H9 (cell line): Measurements from ENCODE around the gene RNGTT. TPM values are rescaled to one million over a fixed set of nuclear protein-coding genes. Genes with fewer than 3 reads are reported as not detected.

Experiments used
- DNase-seq: peaks from one replicate; pipeline ENCODE4 v3.0.0-alpha.2; 2017
- H2AFZ ChIP-seq: one replicate; pipeline ENCODE4 v1.6.1; 2013; ENCODE audit warnings: mild to moderate bottlenecking, low read length, control low read depth, moderate library complexity
- H2AK5ac ChIP-seq: 2 replicates; pipeline ENCODE4 v1.6.1; 2013; ENCODE audit warnings: low read length, control low read depth, mixed read lengths; ENCODE audit not compliant: insufficient read length
- H2BK120ac ChIP-seq: one replicate; pipeline ENCODE4 v1.6.1; 2013; ENCODE audit warnings: low read depth, mild to moderate bottlenecking, low read length, control low read depth, inconsistent platforms; ENCODE audit not compliant: poor library complexity, severe bottlenecking
- H2BK12ac ChIP-seq: 2 replicates; pipeline ENCODE4 v1.6.1; 2013; ENCODE audit warnings: low read length, control low read depth, mixed read lengths, low read depth; ENCODE audit not compliant: insufficient read length
- H2BK15ac ChIP-seq: 2 replicates; pipeline ENCODE4 v1.6.1; 2013; ENCODE audit warnings: low read depth, low read length, control low read depth
- H2BK20ac ChIP-seq: one replicate; pipeline ENCODE4 v1.6.1; 2013; ENCODE audit warnings: low read depth, mild to moderate bottlenecking, low read length, control low read depth, inconsistent platforms; ENCODE audit not compliant: poor library complexity, severe bottlenecking
- H2BK5ac ChIP-seq: 2 replicates; pipeline ENCODE4 v1.6.1; 2013; ENCODE audit warnings: low read length, control low read depth, mixed read lengths; ENCODE audit not compliant: insufficient read length
- H3K14ac ChIP-seq: 2 replicates; pipeline ENCODE4 v1.6.1; 2013; ENCODE audit warnings: low read length, control low read depth; ENCODE audit not compliant: insufficient read depth
- H3K18ac ChIP-seq: 2 replicates; pipeline ENCODE4 v1.6.1; 2013; ENCODE audit warnings: low read depth, mild to moderate bottlenecking, mixed read lengths, low read length, control low read depth; ENCODE audit not compliant: insufficient read length
- H3K23ac ChIP-seq: 2 replicates; pipeline ENCODE4 v1.6.1; 2013; ENCODE audit warnings: low read length, control low read depth, mixed read lengths, low read depth; ENCODE audit not compliant: insufficient read length
- H3K23me2 ChIP-seq: 2 replicates; pipeline ENCODE4 v1.6.1; 2013; ENCODE audit warnings: low read depth, mild to moderate bottlenecking, mixed read lengths, low read length, control low read depth; ENCODE audit not compliant: insufficient read length, poor library complexity, severe bottlenecking
- H3K27ac ChIP-seq: 2 replicates; pipeline ENCODE4 v1.5.1; 2013; ENCODE audit warnings: low read length, control low read depth, mixed read lengths, low read depth; ENCODE audit not compliant: insufficient read length
- H3K27me3 ChIP-seq: 2 replicates; pipeline ENCODE4 v1.6.1; 2013; ENCODE audit warnings: low read length, control low read depth, inconsistent platforms; ENCODE audit not compliant: insufficient read depth
- H3K4ac ChIP-seq: 2 replicates; pipeline ENCODE4 v1.6.1; 2013; ENCODE audit warnings: low read depth, mild to moderate bottlenecking, control low read depth, inconsistent platforms, low read length, moderate library complexity
- H3K4me1 ChIP-seq: 2 replicates; pipeline ENCODE4 v1.6.1; 2013; ENCODE audit warnings: low read length, control low read depth, inconsistent platforms; ENCODE audit not compliant: insufficient read depth
- H3K4me2 ChIP-seq: 2 replicates; pipeline ENCODE4 v1.6.1; 2013; ENCODE audit warnings: low read length, control low read depth, mixed read lengths; ENCODE audit not compliant: insufficient read length, insufficient read depth
- H3K56ac ChIP-seq: 2 replicates; pipeline ENCODE4 v1.6.1; 2013; ENCODE audit warnings: low read depth, mild to moderate bottlenecking, mixed read lengths, low read length, control low read depth; ENCODE audit not compliant: insufficient read length
- H3K79me1 ChIP-seq: 2 replicates; pipeline ENCODE4 v1.6.1; 2013; ENCODE audit warnings: low read depth, mild to moderate bottlenecking, moderate library complexity, low read length, control low read depth, inconsistent platforms; ENCODE audit not compliant: insufficient read depth, poor library complexity, severe bottlenecking
- H3K79me2 ChIP-seq: 2 replicates; pipeline ENCODE4 v1.6.1; 2013; ENCODE audit warnings: low read length, control low read depth, inconsistent platforms; ENCODE audit not compliant: insufficient read depth
- H3K9ac ChIP-seq: 2 replicates; pipeline ENCODE4 v1.6.1; 2013; ENCODE audit warnings: low read length, control low read depth, mixed read lengths; ENCODE audit not compliant: insufficient read length; ENCODE audit errors: extremely low read depth
- H3K9me3 ChIP-seq: one replicate; pipeline ENCODE4 v1.6.1; 2013; ENCODE audit warnings: low read depth, low read length, inconsistent platforms; ENCODE audit not compliant: control insufficient read depth
- H3T11ph ChIP-seq: one replicate; pipeline ENCODE4 v1.6.1; 2013; ENCODE audit warnings: mild to moderate bottlenecking, low read length, control low read depth, inconsistent platforms
- H4K20me1 ChIP-seq: one replicate; pipeline ENCODE4 v1.6.1; 2013; ENCODE audit not compliant: control insufficient read depth, insufficient read length, insufficient read depth
- H4K5ac ChIP-seq: 2 replicates; pipeline ENCODE4 v1.6.1; 2013; ENCODE audit warnings: low read depth, mild to moderate bottlenecking, mixed read lengths, low read length, control low read depth; ENCODE audit not compliant: insufficient read length
- H4K8ac ChIP-seq: replicated peaks from 2 replicates; pipeline ENCODE4 v1.6.1; 2013; ENCODE audit warnings: low read length, control low read depth, mixed read lengths, low read depth; ENCODE audit not compliant: insufficient read length
- H4K91ac ChIP-seq: 2 replicates; pipeline ENCODE4 v1.6.1; 2013; ENCODE audit warnings: low read depth, mild to moderate bottlenecking, moderate library complexity, mixed read lengths, low read length, control low read depth; ENCODE audit not compliant: insufficient read length
- H3K27ac Mint-ChIP-seq, 3 experiments: 2 replicates in 2 of 3; 3 replicates in 1 of 3; pipeline ENCODE4 v1.8.0; 2020 to 2021; ENCODE audit warnings: mixed read lengths in 3 of 3, mild to moderate bottlenecking in 1 of 3, moderate library complexity in 1 of 3
- H3K27me3 Mint-ChIP-seq: 2 replicates; pipeline ENCODE4 v1.8.0; 2021; ENCODE audit warnings: low read depth, mild to moderate bottlenecking, moderate library complexity, mixed read lengths
- H3K36me3 Mint-ChIP-seq, 3 experiments: 2 replicates in 2 of 3; 3 replicates in 1 of 3; pipeline ENCODE4 v1.8.0; 2020 to 2021; ENCODE audit warnings: low read depth in 3 of 3, mixed read lengths in 3 of 3; ENCODE audit not compliant: insufficient read depth in 1 of 3
- H3K4me1 Mint-ChIP-seq, 2 experiments: 2 replicates each; pipeline ENCODE4 v1.8.0; 2020; ENCODE audit warnings: mixed read lengths in 2 of 2
- H3K4me3 Mint-ChIP-seq, 2 experiments: 2 replicates in 1 of 2; 3 replicates in 1 of 2; pipeline ENCODE4 v1.8.0; 2020 to 2021; ENCODE audit warnings: mild to moderate bottlenecking in 2 of 2, mixed read lengths in 2 of 2, moderate library complexity in 1 of 2
- H3K9me3 Mint-ChIP-seq, 2 experiments: 2 replicates in 1 of 2; 3 replicates in 1 of 2; pipeline ENCODE4 v1.8.0; 2020; ENCODE audit warnings: mild to moderate bottlenecking in 2 of 2, mixed read lengths in 2 of 2, moderate library complexity in 1 of 2
- WGBS: extraction: QIAGEN DNeasy Blood & Tissue Kit; methylation state at CpG from one replicate; pipeline ENCODE4 v1.1.7; 2013; ENCODE audit warnings: missing lambda C conversion rate, low lambda C conversion rate, mixed read lengths; ENCODE audit not compliant: insufficient read length; ENCODE audit errors: extremely low coverage; 5-methylcytosine and 5-hydroxymethylcytosine counted together
- total RNA-seq: library from RNA; stranded (reverse); gene quantifications from 2 replicates; pipeline ENCODE4 v1.2.1, GENCODE V29; 2021
- TF ChIP-seq, protein P1 (sequence below): fragments of 200-600 bp; sonication (generic); conservative IDR thresholded peaks from 3 replicates; pipeline ENCODE4 v1.8.0; 2021; ENCODE audit warnings: antibody characterized with exemption, mild to moderate bottlenecking

Gene RNGTT
- total RNA-seq, 1 experiment from 2014 or later = 20.5 TPM

- WGBS = no CpG with 5 or more reads among the region's 4 CpGs
- H2BK5ac ChIP-seq = no peak overlapping the region
- Mint-ChIP-seq H3K9me3 (peaks cover 0 to under 1% of the 10 kb centered on the region in 2 experiments; a peak in 1 of 5 replicates), H3K27me3 (no peaks in the 10 kb centered on the region), H3K4me1 (peaks cover 7 to 12% of the 10 kb centered on the region in 2 experiments), H3K36me3 (peaks cover 2 to 8% (median 3%) of the 10 kb centered on the region in 3 experiments; a peak in 6 of 7 replicates), H3K27ac (no peak overlapping the region), H3K4me3 (no peak overlapping the region)
- no peak overlapping the region for H3K18ac ChIP-seq
- no peak overlapping the region for H2BK15ac ChIP-seq
- no peaks in the 10 kb centered on the region for H3K4me1 ChIP-seq
- TF ChIP-seq, protein P1, sequence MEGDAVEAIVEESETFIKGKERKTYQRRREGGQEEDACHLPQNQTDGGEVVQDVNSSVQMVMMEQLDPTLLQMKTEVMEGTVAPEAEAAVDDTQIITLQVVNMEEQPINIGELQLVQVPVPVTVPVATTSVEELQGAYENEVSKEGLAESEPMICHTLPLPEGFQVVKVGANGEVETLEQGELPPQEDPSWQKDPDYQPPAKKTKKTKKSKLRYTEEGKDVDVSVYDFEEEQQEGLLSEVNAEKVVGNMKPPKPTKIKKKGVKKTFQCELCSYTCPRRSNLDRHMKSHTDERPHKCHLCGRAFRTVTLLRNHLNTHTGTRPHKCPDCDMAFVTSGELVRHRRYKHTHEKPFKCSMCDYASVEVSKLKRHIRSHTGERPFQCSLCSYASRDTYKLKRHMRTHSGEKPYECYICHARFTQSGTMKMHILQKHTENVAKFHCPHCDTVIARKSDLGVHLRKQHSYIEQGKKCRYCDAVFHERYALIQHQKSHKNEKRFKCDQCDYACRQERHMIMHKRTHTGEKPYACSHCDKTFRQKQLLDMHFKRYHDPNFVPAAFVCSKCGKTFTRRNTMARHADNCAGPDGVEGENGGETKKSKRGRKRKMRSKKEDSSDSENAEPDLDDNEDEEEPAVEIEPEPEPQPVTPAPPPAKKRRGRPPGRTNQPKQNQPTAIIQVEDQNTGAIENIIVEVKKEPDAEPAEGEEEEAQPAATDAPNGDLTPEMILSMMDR = no peak
- no peaks in the 10 kb centered on the region for H4K20me1 ChIP-seq
- H3K9me3 ChIP-seq = no peaks in the 10 kb centered on the region
- no peak overlapping the region for H4K5ac ChIP-seq
- no peaks in the 10 kb centered on the region for H3K23me2 ChIP-seq
- H3K56ac ChIP-seq = no peak overlapping the region
- H2BK20ac ChIP-seq = no peak overlapping the region
- H3K4ac ChIP-seq = no peak overlapping the region
- H3K27me3 ChIP-seq = no peaks in the 10 kb centered on the region
- H2AK5ac ChIP-seq = no peak overlapping the region
- H3K79me1 ChIP-seq = no peaks in the 10 kb centered on the region
- no peak overlapping the region for H3K4me2 ChIP-seq
- no peak overlapping the region for H4K91ac ChIP-seq
- H3K9ac ChIP-seq = no peak overlapping the region
- H4K8ac ChIP-seq = no peak overlapping the region
- no peaks in the 10 kb centered on the region for H3K79me2 ChIP-seq
- H2BK12ac ChIP-seq = no peak overlapping the region
- no peak overlapping the region for H2AFZ ChIP-seq
- H2BK120ac ChIP-seq = no peak overlapping the region
- no peak overlapping the region for H3K27ac ChIP-seq
- DNase-seq = no peak
- H3T11ph ChIP-seq = no peak overlapping the region
- H3K14ac ChIP-seq = no peak overlapping the region
- no peak overlapping the region for H3K23ac ChIP-seq
Measured at GRCh38 chr6:88677356-88677755, 286.1 kb downstream of the RNGTT start.
